GM21447 (cell line): Measurements from ENCODE around the gene DEF6.
A peak's percentile ranks its signal among the peaks of the same experiment; 100 is the strongest.

Experiments used
- ATAC-seq: cut with Tn5 transposase; IDR thresholded peaks from one replicate; pipeline ENCODE4 v1.9.1; 2021; ENCODE audit not compliant: unreplicated experiment

Gene DEF6

GRCh38 chr6:35370124-35370741, 72.6 kb downstream of the DEF6 start:
- peak; percentile 65 for ATAC-seq

GRCh38 chr6:35370785-35371493, 73.3 kb downstream of the DEF6 start:
- ATAC-seq: no peak
